ENCODE measurements around the gene SF3B5. TPM values are rescaled to one million over a fixed set of nuclear protein-coding genes. Genes with fewer than 3 reads are reported as not detected.

Gene SF3B5
- total and polyA plus RNA-seq, 2 donors from 2014 or later, result 101 to 420 TPM

Other genes starting within 250 kb of the SF3B5 start
- gene ZC2HC1B, start 231.1 kb downstream of the SF3B5 start, total RNA-seq, result not detected
- gene ZC2HC1B, start 231.1 kb downstream of the SF3B5 start, polyA plus RNA-seq (ENCODE audit: insufficient read depth, low read depth, low replicate concordance), result not detected
- 23.6 TPM for gene PLAGL1, start 87.3 kb downstream of the SF3B5 start, total RNA-seq
- 7.1 TPM for gene PLAGL1, start 87.3 kb downstream of the SF3B5 start, polyA plus RNA-seq (ENCODE audit: insufficient read depth, low read depth, low replicate concordance)
- 6.7 TPM for gene STX11, start 54.9 kb upstream of the SF3B5 start, total RNA-seq
- 2.0 TPM for gene STX11, start 54.9 kb upstream of the SF3B5 start, polyA plus RNA-seq (ENCODE audit: insufficient read depth, low read depth, low replicate concordance)
- gene UTRN, start 189.8 kb upstream of the SF3B5 start, total RNA-seq, result 210 TPM
- 8.3 TPM for gene UTRN, start 189.8 kb upstream of the SF3B5 start, polyA plus RNA-seq (ENCODE audit: insufficient read depth, low read depth, low replicate concordance)

All from kidney (tissue), 2 donors.